Measurements from ENCODE around the gene COPS9.
A peak's percentile ranks its signal among the peaks of the same experiment; 100 is the strongest.

Gene COPS9

DNA sequence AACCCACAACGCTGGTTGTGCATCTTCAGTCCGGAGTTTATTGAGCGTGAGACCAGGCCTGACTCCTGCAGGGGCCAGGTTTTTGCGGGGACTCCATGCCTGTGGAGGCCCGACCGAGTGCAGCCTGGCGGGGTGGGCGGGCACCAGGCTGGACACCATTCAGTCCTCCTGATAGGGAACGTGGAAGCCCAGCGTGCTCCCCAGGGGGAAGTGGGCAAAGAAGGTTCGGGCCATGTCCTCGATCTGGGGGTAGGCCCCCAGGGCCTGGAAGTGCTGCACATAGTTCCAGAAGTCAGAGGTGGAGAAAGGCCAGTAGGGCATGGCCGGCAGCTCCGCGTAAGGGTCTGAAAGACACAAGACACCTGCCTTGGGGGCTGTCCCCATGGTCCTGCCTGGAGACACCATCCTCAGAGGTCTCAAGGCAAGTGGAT, 2.9 kb upstream of the COPS9 start:
- peaks cover 10% of the 10 kb centered on the region for H3K27me3 Mint-ChIP-seq (ENCODE audit: low read depth)

DNA sequence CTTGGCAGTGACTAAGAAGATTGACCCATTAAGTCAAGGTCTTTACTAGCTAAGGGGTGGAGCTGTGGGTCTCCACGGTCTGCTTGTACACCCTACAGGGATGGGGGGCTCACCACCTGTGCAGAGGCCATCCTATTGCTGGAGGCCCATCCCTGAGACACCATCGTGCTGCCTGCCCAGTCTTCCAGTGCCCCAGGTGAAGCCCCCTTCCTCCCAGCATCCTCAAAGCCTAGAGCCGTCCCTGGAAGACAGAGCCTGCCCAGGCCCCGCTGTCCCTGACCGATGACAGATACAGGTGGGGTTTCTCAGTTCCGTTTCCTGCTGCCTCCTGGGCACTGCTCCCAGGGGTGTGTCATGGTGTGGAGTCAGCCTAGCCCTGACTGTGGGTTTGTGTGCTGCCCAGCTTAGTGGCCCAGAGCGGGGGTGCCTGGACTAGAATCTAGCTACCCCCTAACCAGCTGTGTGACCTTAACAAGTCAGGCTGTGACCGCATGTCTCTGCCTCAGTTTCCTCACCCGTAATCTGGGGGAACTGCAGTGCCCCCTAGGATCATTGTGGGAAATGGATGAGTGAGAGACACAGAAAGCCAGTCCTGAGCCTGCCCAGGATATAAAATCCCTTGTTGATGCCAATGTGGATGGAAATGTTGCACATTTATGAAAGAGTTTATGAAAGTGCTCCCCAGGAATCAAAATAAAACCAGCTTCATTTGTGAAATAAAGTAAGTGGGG, 2.3 kb upstream of the COPS9 start:
- no peak overlapping the region for H3K27ac Mint-ChIP-seq
- peak overlapping the region; percentile 76 to 96 (median 94) for H3K4me3 Mint-ChIP-seq
- TF ChIP-seq, protein P1, sequence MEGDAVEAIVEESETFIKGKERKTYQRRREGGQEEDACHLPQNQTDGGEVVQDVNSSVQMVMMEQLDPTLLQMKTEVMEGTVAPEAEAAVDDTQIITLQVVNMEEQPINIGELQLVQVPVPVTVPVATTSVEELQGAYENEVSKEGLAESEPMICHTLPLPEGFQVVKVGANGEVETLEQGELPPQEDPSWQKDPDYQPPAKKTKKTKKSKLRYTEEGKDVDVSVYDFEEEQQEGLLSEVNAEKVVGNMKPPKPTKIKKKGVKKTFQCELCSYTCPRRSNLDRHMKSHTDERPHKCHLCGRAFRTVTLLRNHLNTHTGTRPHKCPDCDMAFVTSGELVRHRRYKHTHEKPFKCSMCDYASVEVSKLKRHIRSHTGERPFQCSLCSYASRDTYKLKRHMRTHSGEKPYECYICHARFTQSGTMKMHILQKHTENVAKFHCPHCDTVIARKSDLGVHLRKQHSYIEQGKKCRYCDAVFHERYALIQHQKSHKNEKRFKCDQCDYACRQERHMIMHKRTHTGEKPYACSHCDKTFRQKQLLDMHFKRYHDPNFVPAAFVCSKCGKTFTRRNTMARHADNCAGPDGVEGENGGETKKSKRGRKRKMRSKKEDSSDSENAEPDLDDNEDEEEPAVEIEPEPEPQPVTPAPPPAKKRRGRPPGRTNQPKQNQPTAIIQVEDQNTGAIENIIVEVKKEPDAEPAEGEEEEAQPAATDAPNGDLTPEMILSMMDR (IDR thresholded peaks at IDR 0.05; ENCODE audit: unreplicated experiment in 3 of 3) = no peak
- peaks cover 10% of the 10 kb centered on the region for H3K27me3 Mint-ChIP-seq (ENCODE audit: low read depth)
- no peaks in the 10 kb centered on the region for H3K36me3 Mint-ChIP-seq (ENCODE audit: low read depth)
- H3K4me1 Mint-ChIP-seq = peaks cover 22% of the 10 kb centered on the region
- H3K9me3 Mint-ChIP-seq = no peaks in the 10 kb centered on the region

More for the DNA sequence above, 2.9 kb upstream of the COPS9 start:
- peaks cover 22% of the 10 kb centered on the region for H3K4me1 Mint-ChIP-seq
- TF ChIP-seq, protein P1 (IDR thresholded peaks at IDR 0.05; ENCODE audit: unreplicated experiment in 3 of 3) = no peak
- H3K4me3 Mint-ChIP-seq = peak overlapping the region in 2 of 3 experiments; percentile 57 to 62
- no peaks in the 10 kb centered on the region for H3K36me3 Mint-ChIP-seq (ENCODE audit: low read depth)
- H3K9me3 Mint-ChIP-seq = no peaks in the 10 kb centered on the region
- peak overlapping the region in 1 of 3 experiments; percentile 48 for H3K27ac Mint-ChIP-seq

DNA sequence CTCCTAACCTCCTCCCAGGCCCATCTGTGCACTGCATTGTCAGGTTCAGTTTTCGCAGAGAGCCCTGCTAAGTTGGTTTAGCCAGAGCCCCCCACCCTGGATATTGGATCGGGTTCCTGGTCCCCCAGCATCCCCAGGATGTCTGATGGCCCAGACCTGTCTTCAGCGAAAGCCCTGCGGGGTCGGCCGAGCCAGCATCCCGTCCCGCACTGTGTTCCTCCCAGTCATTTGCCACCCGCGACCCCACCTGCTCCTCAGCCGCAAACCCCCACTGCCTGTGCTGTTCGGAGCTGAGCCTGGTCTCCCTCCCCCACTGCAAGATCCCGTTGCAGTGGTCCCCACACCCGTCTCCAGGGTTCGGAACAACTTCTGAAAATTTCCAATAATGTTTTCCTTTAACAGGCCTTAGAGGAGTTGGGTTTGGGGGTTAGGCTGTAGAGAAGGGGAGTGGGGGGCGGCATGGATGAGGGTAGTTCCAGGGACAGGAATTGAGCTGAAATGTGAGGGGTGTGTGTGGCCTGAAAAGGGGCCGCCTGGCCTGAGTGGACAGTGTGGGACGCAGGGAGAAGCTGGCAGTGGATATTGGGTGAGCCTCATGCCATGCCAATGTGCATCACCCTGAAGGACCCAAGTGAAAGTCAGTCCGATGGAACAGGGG, 1.6 kb upstream of the COPS9 start:
- TF ChIP-seq, protein P1 (IDR thresholded peaks at IDR 0.05; ENCODE audit: unreplicated experiment in 3 of 3) = no peak
- H3K27me3 Mint-ChIP-seq (ENCODE audit: low read depth) = peaks cover 10% of the 10 kb centered on the region
- H3K4me3 Mint-ChIP-seq = peak overlapping the region; percentile 76 to 96 (median 94)
- H3K36me3 Mint-ChIP-seq (ENCODE audit: low read depth) = peaks cover 3% of the 10 kb centered on the region
- no peaks in the 10 kb centered on the region for H3K9me3 Mint-ChIP-seq
- H3K4me1 Mint-ChIP-seq = peaks cover 22% of the 10 kb centered on the region
- H3K27ac Mint-ChIP-seq = no peak overlapping the region

DNA sequence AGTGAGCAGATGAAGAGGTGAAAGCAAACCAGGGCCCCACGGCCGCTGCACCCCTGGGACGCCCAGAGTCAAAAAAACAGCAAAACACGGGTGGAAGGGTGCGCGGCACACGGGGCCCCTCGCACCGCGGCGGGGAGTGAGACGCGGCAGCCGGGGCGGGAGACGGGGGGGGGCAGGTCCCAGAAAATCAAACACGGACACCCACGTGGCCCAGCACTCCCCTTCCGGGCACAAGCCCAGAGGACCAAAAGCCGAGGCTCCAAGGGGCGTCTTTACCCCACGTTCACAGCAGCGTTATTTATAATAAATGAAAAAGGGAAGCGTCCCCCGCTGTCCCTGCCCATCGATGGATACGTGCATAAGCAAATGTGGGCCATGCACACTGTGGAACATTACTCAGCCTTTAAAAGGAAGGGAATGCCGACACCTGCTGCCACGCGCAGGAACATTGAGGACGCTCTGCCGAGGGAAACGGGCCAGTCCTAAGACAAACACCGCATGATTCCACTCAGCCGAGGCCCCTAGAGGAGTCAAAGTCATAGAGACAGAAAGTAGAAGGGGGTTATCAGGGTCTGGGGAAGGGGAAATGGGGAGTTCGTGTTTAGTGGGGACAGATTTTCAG, 677 bp upstream of the COPS9 start:
- peak overlapping the region; percentile 94 to 96 (median 96) for H3K4me3 Mint-ChIP-seq
- peaks cover 7% of the 10 kb centered on the region for H3K36me3 Mint-ChIP-seq (ENCODE audit: low read depth)
- H3K4me1 Mint-ChIP-seq = peaks cover 22% of the 10 kb centered on the region
- TF ChIP-seq, protein P1 (IDR thresholded peaks at IDR 0.05; ENCODE audit: unreplicated experiment in 3 of 3) = no peak
- H3K27ac Mint-ChIP-seq = peak overlapping the region in 1 of 3 experiments; percentile 54
- H3K27me3 Mint-ChIP-seq (ENCODE audit: low read depth) = peaks cover 6% of the 10 kb centered on the region
- no peaks in the 10 kb centered on the region for H3K9me3 Mint-ChIP-seq

DNA sequence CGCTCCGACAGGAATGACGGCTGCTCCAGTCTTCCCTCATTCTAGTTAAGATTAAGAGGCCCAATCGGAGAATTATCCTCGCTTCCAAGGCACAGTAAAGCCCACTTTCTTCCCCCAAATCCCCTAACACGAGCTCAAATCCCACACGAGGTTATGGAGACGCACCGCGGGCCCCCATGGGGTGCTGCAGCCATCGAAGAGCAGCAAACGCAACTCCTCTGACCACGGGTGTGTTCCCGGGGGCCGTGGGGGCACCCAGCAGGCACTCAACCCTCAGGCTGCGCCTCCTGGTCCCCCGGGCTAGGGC, 446 bp downstream of the COPS9 start:
- Mint-ChIP-seq H3K27me3 (ENCODE audit: low read depth) (peaks cover 4% of the 10 kb centered on the region), H3K9me3 (no peaks in the 10 kb centered on the region), H3K4me3 (peak overlapping the region; percentile 94 to 96 (median 96)), H3K4me1 (peaks cover 21% of the 10 kb centered on the region), H3K36me3 (ENCODE audit: low read depth) (peaks cover 18% of the 10 kb centered on the region), H3K27ac (peak overlapping the region in 2 of 3 experiments; percentile 34 to 38)
- TF ChIP-seq, protein P1 (IDR thresholded peaks at IDR 0.05; ENCODE audit: unreplicated experiment in 3 of 3) = no peak

Data from nephron (organoid).